ENCODE measurements around the gene FBN1.

Gene FBN1

GRCh38 chr15:48419896-48420295, 225.6 kb downstream of the FBN1 start:
- no peak for DNase-seq

DNA sequence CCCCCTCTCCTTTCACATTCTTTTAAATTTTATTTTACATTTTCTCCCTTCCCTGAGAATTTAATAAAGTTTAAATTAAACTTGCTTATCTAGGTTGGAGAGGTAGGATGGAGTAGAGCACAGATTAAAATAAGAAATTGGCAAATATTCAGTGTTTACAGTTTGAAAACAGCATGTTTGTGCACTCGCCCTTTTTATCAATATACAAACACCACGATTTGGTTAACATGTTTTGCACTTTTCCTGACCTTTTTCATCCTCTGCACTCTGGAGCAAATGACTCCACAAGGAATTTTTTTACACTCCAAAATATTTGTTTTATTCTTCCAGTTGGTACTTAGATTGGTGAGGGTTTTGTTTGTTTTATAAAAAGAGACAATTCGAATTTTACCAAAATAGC, 227.2 kb downstream of the FBN1 start:
- DNase-seq: no peak

GRCh38 chr15:48416301-48416700, 229.2 kb downstream of the FBN1 start:
- no peak for DNase-seq

GRCh38 chr15:48415036-48415886, 230.2 kb downstream of the FBN1 start:
- no peak for DNase-seq

GRCh38 chr15:48414015-48414414, 231.5 kb downstream of the FBN1 start:
- no peak for DNase-seq

- DNase-seq: no peak
Measured at GRCh38 chr15:48413304-48413703, 232.2 kb downstream of the FBN1 start.

DNA sequence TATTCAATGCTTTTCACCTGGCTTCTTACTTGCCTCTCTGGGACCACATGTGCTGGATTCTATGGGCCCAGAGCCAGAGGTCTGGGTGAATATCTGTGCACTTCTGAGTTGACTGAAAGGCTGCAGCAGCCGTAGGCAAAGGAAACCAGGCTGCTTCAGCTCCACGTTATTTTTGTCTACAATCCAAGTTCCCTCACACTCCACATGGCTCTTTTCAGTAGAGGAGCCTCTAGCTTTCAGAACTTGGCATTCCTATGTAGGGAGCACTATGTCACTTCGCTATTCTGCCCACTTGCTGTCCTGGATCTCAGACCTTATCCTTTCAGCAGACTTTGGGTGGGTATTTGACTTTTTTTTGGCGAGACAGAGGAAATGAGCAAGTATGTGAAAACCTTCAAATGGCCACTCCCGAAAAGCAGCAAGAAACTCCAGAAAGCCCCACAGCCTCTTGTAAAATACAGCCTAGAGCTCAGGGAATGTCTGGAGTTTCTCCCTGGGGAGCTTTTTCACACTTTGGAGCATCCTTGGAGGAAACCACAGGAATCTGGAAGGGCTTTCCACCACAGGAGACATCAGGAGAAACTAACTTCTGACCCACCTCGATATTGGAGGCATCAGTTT, 233.4 kb downstream of the FBN1 start:
- DNase-seq: no peak

- no peak for DNase-seq
Measured at GRCh38 chr15:48409623-48410022, 235.9 kb downstream of the FBN1 start.

- no peak for DNase-seq
Measured at GRCh38 chr15:48408327-48408726, 237.2 kb downstream of the FBN1 start.

DNA sequence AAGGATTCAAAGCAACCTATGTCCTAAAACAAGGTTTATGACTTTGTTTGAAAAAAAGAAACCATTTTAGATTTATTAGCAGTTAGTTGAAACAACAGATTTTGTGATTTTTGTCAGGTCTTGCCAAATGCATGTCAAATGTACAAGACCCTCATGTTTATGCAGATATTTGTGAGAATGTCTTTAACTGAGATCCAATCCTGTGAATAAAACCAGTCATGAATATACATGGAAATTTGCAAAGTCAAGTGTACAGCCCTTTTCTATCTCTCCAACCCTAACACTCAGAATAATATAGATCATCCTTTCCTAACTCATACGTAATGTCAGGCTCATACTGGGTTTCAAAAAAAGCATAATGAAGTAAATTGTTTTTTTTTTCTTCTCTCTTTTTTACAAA, 237.9 kb downstream of the FBN1 start:
- no peak for DNase-seq

- DNase-seq: no peak
Measured at GRCh38 chr15:48406911-48407310, 238.6 kb downstream of the FBN1 start.

- DNase-seq: no peak
Measured at GRCh38 chr15:48406266-48406891, 239.1 kb downstream of the FBN1 start.

DNA sequence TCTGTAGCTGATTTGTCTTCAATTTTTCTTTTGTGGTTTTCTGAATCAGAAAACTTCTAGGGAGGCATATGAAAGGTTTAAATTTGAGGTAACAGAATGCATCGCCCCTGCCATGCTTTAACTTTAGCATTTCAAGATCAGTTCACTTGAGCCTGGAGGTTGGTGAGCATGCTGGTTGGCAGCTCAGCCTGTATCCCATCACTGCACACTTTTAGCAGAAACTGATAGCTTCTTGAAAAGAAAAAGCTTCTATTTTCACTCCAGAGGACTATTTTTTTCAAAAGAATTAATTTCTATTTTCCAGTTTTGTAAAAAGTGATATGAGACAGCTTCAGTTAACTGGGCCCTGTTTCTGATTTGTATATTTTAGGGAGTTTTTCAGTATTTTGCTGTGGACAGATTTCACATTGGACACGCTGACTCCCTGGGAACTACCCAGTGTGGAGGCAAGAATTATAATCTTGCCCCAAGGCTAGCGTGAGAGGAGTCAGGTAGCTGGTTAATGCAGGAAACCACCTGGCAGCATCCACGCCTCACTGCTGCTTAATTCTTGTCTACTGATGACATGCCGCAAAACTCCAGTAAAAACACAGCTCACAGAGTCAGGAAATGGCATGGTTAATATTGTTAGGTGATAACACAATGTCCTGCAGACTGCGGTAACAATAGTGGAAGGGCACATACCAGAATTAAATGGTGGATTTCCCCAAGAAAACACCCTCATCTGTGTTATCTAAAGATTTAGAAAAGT, 242.9 kb downstream of the FBN1 start:
- no peak for DNase-seq

DNA sequence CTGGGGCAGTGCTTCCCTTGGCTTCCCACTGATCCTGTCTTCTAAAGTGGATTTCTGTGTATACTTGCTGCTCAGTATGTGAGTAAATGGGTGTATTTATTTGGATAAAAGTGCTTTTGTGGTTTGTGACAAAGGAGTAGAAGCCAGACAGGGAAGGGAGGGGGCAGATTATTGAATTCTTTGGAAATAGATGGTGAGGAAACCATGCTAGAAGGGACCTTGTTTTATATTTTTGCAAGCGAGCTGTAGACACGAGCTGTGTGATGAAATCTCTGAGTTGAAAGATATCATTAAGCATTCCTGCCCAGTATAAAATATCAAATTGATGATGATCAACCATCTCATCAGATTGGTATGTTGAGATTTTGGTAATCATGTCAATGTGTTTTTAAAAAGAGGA, 245.4 kb downstream of the FBN1 start:
- DNase-seq: no peak

DNA sequence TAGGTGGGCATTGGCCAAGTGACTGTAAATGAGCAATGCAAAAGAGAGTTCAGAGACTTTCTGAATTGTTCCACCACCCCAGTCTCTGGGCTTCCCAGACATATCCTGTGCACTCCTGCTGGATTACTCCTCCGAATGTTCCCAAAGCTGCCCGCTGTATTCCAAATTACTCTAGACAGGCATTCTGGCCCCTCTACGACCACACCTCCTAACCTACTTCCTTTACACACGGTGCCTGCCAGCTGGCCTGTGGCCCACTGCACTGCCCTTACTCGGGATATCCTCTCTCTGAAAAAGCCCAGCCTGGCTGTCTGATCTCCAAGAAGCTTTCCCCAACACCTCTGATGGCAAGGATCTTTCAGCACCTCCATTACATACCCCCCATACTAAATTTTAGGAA, 247.7 kb downstream of the FBN1 start:
- no peak for DNase-seq

DNA sequence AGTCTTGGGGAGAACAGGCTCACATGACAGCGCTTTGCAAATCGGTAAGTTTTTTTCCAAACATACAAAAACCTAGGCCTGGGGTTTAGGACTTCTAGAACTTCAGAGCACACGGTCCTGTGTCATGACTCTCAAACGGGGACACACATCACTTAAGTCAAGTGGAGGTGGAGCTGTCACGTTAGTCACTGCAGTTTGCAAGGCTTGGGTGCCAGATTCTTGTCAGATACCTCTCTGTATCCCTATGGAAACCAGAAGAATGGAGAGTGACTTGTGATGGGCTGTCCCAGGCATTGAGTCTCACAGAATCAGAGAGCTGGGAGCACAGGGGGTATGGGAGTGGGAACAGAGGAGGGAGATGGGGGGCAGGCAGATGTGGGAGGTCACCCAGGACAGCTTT, 249.5 kb downstream of the FBN1 start:
- DNase-seq: no peak

DNA sequence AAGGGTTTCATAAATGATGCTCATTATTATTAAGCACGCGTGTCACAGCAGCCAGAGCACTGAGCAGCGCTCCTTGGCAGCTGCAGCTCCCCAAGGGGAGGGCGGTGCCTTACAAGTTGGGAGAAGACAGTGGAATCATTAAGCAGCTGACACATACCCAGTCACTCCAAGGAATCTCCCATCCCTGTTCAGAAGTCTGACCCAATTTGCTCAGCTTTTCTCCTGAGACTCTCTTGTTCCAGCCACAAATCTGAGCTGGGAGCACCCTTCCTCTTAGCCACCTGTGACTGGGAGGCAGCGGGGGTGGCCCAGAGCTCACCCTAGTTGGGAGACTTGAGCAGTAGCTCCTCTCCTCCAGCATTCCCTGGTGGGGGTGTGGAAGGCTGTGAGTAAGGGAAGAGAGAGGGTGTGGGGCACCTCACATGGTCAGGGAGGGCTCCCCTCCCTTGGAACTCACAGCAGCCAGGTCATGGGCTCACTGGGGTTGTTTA, 249.9 kb downstream of the FBN1 start:
- no peak for DNase-seq

GRCh38 chr15:48394970-48395369, 250.5 kb downstream of the FBN1 start:
- no peak for DNase-seq

- DNase-seq: no peak
Measured at GRCh38 chr15:48393645-48394506, 251.6 kb downstream of the FBN1 start.

GRCh38 chr15:48392356-48392755, 253.2 kb downstream of the FBN1 start:
- no peak for DNase-seq

GRCh38 chr15:48391950-48392349, 253.6 kb downstream of the FBN1 start:
- DNase-seq: no peak

DNA sequence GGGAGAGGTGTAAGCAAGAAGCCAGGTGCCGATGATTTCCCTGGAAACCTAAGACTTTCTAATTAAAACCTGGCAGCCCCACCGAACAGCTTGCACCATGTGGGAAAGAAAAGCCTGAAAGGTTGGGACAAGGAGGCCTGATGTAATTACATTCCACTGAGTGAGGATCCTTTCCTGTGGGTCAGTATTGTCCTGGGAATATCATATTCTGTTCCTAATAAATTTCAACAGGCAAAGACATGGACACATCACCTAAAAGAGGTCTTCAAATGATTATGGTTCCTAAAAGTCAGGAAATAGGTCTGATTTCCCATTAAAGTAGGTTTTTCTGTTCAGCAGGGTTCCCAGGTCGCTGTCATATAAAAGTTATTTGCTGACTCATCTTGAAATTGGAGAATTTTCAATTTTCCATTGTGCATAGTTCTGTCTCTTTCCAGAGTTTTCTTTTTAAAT, 255.8 kb downstream of the FBN1 start:
- DNase-seq: no peak
